Vagina (tissue), 2 donors: ENCODE results near the gene TOX2.

Experiments
- POLR2A ChIP-seq, 2 donors: fragments of 450-650 bp; IDR thresholded peaks; one replicate each; pipeline ENCODE4 v1.6.1; 2017; ENCODE audit warnings: antibody characterized with exemption in 2 of 2, mild to moderate bottlenecking in 2 of 2, moderate library complexity in 2 of 2
- POLR2AphosphoS5 ChIP-seq, 2 donors: sonication (generic); formaldehyde crosslinking; IDR thresholded peaks; one replicate each; pipeline ENCODE4 v1.9.0; 2017; ENCODE audit warnings: antibody characterized with exemption in 2 of 2, mild to moderate bottlenecking in 2 of 2, low read depth in 1 of 2; ENCODE audit not compliant: insufficient read depth in 1 of 2
- TF ChIP-seq, protein P1 (sequence below), 3 experiments: fragments of 450-650 bp in 2 of 3; fragments of 200-600 bp in 1 of 3; sonication (generic) in 1 of 3; IDR thresholded peaks; one replicate each; pipeline ENCODE4 v1.5.1; 2017 to 2019; ENCODE audit warnings: antibody characterized with exemption in 3 of 3, mild to moderate bottlenecking in 2 of 3, moderate library complexity in 2 of 3

DNA sequence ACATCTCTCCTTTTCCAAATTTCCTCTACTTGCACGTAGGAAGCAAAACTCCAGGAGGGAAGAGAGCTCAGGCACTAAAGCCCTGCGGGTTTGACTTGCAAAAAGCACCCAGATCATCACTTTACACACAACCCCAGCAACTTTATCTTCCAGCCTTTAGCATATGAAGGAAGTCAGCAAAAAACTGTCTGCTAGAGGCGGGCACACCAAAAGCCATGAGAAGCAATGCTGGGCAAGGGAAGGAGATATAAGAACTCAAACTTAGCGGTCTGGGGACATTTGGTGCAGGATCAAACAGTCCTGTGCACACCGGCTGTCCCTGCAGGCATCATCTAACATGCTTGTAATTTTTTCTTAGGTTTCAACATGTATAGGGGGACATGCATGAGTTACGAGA, 159.0 kb downstream of the TOX2 start:
- TF ChIP-seq, protein P1, sequence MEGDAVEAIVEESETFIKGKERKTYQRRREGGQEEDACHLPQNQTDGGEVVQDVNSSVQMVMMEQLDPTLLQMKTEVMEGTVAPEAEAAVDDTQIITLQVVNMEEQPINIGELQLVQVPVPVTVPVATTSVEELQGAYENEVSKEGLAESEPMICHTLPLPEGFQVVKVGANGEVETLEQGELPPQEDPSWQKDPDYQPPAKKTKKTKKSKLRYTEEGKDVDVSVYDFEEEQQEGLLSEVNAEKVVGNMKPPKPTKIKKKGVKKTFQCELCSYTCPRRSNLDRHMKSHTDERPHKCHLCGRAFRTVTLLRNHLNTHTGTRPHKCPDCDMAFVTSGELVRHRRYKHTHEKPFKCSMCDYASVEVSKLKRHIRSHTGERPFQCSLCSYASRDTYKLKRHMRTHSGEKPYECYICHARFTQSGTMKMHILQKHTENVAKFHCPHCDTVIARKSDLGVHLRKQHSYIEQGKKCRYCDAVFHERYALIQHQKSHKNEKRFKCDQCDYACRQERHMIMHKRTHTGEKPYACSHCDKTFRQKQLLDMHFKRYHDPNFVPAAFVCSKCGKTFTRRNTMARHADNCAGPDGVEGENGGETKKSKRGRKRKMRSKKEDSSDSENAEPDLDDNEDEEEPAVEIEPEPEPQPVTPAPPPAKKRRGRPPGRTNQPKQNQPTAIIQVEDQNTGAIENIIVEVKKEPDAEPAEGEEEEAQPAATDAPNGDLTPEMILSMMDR (IDR thresholded peaks at IDR 0.05), result no peak
- TF ChIP-seq POLR2A (IDR thresholded peaks at IDR 0.05), result no peak
- no peak for TF ChIP-seq POLR2AphosphoS5 (IDR thresholded peaks at IDR 0.05; ENCODE audit: insufficient read depth in 1 of 2, low read depth in 1 of 2)
